Measurements from ENCODE around the gene FHL2. TPM values are rescaled to one million over a fixed set of nuclear protein-coding genes. Genes with fewer than 3 reads are reported as not detected.

FHL2 gene
- total and polyA plus RNA-seq, 9 of the 15 experiments (the other 6 are each of a cell fraction or from before 2014, with no cell fraction given) = 7.5 to 33.1 (median 23.9) TPM

DNA sequence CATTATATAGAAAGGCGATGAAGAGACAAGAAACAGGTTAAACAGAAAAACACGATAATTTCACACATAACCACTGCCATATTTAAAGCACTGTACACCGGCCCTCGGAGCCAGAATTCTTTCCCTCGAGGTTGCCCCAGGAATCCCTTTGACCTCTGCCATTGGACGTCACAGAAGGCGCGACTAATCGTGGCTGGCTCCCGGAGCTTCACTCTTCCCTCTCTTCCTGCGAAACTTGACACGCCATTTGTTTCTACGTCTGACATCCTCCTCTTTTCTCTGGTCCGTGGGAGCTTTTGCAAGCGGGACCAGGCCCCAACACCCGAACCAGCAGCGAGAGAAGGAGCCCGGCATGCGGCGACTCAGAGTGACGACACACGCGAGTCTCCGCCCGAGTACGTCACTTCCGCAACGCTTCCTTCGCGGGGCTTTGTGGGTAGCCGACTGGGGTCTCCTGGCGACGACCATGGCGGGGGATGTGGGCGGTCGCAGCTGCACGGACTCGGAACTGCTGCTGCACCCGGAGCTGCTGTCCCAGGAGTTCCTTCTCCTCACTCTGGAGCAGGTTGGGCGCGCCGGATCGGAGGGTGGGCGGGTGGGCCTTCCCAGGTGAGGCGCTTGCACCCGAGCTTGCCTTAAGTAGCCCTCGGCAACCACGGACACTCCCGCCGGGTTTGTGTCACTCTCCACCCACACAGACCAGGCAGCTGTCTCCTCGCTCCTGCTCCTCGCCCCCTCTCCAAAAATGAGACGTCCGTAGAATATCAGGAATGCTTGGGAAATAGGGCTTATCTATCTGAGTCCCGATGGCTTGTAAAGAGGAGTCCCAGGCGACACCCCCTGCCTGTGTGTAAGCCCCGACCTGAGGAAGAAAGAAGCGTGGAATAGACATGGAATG lies 61.5 kb downstream of the FHL2 start, which contains the start of gene C2orf49 (continued):
- TF ChIP-seq ZNF668 (CRISPR knock-in tag; IDR thresholded peaks at IDR 0.05) (no peak), ZNF445 (CRISPR knock-in tag; IDR thresholded peaks at IDR 0.05; ENCODE audit: low read depth) (no peak; the same call in 1 of the 2 replicates), HNRNPK (IDR thresholded peaks at IDR 0.05; ENCODE audit: low read depth, low read length, poor library complexity, severe bottlenecking) (no peak), PTBP1 (IDR thresholded peaks at IDR 0.05; ENCODE audit: low read depth, low read length) (no peak), HDAC2 (IDR thresholded peaks at IDR 0.05) (peak; percentile 90), CTBP1 (IDR thresholded peaks at IDR 0.05; ENCODE audit: borderline replicate concordance) (0 out of 2 replicates have a peak, but pooled peaks have one; percentile 17), SMAD3 (CRISPR knock-in tag; conservative IDR thresholded peaks at IDR 0.05) (no peak), ELF1 (tag; IDR thresholded peaks at IDR 0.05) (peak; percentile 24; the same call in 1 of the 2 replicates), DPF2 (IDR thresholded peaks at IDR 0.05) (peak; percentile 59), RCOR1 (IDR thresholded peaks at IDR 0.05; ENCODE audit: borderline replicate concordance in 1 of 2, low read depth in 2 of 2, low read length in 2 of 2) (no peak), ZNF232 (CRISPR knock-in tag; IDR thresholded peaks at IDR 0.05) (no peak; the same call in 1 of the 2 replicates), GATA2 (CRISPR knock-in tag; IDR thresholded peaks at IDR 0.05) (no peak), KAT7 (CRISPR knock-in tag; IDR thresholded peaks at IDR 0.05; ENCODE audit: borderline replicate concordance) (no peak), ZSCAN29 (IDR thresholded peaks at IDR 0.05) (no peak), TBL1XR1 (IDR thresholded peaks at IDR 0.05; ENCODE audit: low read length in 2 of 2) (peak; percentile 31 to 85; a peak in 2 of 4 replicates)
- TF ChIP-seq, protein P1, sequence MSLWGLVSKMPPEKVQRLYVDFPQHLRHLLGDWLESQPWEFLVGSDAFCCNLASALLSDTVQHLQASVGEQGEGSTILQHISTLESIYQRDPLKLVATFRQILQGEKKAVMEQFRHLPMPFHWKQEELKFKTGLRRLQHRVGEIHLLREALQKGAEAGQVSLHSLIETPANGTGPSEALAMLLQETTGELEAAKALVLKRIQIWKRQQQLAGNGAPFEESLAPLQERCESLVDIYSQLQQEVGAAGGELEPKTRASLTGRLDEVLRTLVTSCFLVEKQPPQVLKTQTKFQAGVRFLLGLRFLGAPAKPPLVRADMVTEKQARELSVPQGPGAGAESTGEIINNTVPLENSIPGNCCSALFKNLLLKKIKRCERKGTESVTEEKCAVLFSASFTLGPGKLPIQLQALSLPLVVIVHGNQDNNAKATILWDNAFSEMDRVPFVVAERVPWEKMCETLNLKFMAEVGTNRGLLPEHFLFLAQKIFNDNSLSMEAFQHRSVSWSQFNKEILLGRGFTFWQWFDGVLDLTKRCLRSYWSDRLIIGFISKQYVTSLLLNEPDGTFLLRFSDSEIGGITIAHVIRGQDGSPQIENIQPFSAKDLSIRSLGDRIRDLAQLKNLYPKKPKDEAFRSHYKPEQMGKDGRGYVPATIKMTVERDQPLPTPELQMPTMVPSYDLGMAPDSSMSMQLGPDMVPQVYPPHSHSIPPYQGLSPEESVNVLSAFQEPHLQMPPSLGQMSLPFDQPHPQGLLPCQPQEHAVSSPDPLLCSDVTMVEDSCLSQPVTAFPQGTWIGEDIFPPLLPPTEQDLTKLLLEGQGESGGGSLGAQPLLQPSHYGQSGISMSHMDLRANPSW (CRISPR knock-in tag; IDR thresholded peaks at IDR 0.05) = no peak
- TF ChIP-seq, protein P2, sequence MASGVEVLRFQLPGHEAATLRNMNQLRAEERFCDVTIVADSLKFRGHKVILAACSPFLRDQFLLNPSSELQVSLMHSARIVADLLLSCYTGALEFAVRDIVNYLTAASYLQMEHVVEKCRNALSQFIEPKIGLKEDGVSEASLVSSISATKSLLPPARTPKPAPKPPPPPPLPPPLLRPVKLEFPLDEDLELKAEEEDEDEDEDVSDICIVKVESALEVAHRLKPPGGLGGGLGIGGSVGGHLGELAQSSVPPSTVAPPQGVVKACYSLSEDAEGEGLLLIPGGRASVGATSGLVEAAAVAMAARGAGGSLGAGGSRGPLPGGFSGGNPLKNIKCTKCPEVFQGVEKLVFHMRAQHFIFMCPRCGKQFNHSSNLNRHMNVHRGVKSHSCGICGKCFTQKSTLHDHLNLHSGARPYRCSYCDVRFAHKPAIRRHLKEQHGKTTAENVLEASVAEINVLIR (CRISPR knock-in tag; IDR thresholded peaks at IDR 0.05) = peak; percentile 99
- TF ChIP-seq, protein P3, sequence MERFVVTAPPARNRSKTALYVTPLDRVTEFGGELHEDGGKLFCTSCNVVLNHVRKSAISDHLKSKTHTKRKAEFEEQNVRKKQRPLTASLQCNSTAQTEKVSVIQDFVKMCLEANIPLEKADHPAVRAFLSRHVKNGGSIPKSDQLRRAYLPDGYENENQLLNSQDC (CRISPR knock-in tag; IDR thresholded peaks at IDR 0.05) = no peak
- TF ChIP-seq, protein P4, sequence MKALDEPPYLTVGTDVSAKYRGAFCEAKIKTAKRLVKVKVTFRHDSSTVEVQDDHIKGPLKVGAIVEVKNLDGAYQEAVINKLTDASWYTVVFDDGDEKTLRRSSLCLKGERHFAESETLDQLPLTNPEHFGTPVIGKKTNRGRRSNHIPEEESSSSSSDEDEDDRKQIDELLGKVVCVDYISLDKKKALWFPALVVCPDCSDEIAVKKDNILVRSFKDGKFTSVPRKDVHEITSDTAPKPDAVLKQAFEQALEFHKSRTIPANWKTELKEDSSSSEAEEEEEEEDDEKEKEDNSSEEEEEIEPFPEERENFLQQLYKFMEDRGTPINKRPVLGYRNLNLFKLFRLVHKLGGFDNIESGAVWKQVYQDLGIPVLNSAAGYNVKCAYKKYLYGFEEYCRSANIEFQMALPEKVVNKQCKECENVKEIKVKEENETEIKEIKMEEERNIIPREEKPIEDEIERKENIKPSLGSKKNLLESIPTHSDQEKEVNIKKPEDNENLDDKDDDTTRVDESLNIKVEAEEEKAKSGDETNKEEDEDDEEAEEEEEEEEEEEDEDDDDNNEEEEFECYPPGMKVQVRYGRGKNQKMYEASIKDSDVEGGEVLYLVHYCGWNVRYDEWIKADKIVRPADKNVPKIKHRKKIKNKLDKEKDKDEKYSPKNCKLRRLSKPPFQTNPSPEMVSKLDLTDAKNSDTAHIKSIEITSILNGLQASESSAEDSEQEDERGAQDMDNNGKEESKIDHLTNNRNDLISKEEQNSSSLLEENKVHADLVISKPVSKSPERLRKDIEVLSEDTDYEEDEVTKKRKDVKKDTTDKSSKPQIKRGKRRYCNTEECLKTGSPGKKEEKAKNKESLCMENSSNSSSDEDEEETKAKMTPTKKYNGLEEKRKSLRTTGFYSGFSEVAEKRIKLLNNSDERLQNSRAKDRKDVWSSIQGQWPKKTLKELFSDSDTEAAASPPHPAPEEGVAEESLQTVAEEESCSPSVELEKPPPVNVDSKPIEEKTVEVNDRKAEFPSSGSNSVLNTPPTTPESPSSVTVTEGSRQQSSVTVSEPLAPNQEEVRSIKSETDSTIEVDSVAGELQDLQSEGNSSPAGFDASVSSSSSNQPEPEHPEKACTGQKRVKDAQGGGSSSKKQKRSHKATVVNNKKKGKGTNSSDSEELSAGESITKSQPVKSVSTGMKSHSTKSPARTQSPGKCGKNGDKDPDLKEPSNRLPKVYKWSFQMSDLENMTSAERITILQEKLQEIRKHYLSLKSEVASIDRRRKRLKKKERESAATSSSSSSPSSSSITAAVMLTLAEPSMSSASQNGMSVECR (CRISPR knock-in tag; IDR thresholded peaks at IDR 0.05) = 0 out of 2 replicates have a peak, but pooled peaks have one; percentile 50
